Measurements from ENCODE around the gene CA10.

The CA10 gene

DNA sequence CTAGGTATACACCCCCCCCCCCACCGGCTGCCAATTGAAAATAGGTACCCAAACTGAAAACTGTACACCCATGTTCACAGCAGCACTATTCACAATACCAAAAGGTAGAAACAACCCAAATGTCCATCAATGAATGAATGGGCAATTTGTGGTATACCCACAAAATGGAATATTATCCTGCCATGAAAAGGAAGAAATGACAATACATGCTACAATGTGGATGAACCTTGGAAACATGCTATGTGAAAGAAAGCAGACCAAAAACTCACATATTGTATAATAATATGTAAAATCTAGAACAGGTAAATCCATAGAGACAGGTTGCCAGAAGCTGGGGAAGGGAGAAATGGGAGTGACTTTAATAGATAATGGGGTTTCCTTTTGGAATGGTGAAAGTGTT is 480.6 kb downstream of the CA10 start:
- no peak for DNase-seq (ENCODE audit: low spot score)

DNA sequence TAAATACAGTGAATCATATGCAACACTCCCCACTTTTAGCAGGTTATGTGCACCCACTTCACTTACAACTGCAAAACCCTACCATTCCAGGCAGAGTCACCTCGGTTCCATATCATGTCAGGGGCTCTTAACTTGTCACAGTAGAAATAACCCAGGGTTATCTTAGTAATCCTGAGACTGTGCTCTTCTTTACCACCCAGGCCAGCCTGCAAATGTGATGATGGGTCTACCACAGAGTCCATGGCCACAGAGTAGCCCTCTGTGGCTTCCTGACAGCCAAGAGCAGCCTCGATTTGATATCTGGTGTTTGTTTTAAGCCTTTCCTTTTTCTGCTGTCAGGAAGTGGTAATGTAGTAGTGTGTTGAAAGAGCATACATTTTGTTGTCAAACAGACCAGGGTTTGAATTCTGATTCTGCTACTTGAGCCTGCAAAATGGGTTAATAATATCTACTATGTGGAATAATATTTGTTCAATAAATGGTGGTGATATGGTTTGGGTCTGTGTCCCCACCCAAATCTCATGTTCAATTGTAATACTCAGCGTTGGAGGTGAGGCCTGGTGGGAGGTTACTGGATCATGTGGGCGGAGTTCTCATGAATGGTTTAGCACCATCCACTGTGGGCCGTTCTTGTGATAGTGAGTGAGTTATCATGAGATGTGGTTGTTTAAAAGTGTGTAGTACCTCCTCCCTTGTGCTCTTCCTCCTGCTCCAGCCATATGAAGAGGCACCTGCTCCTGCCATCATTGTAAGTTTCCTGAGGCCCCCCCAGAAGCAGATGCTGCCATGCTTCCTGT is 481.6 kb downstream of the CA10 start:
- DNase-seq (ENCODE audit: low spot score): no peak

DNA sequence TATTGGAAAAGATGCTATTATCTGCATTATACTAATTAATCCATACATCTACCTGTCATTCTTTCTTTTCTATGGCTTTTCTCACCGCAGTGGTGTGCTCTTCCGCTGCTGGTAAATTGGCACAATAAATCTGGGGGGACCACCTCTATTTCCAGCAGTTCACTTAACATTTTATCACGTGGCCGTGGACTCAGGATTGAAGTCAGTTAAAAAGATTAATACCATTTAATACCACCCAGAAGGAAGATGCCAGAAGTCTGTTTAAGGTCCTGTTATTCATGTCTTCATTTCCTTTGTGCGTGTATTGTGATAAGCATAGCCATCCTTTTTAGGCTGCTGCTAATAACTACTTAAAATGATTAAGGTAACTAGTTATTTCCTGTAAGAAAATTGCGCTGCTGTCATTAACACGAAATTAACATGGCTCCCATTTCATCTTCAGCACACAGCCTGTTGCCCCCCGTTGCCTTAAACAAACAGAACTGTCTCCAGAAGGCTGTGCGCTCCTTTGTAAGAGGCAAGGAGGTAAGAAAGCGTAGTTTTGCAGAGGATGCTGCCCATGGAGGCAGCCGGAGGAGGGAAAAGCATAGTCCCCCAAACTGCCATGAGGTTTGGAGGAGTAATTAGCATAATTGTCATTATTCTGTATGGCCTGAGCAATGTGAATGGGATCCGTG is 483.8 kb downstream of the CA10 start:
- no peak for DNase-seq (ENCODE audit: low spot score)

DNA sequence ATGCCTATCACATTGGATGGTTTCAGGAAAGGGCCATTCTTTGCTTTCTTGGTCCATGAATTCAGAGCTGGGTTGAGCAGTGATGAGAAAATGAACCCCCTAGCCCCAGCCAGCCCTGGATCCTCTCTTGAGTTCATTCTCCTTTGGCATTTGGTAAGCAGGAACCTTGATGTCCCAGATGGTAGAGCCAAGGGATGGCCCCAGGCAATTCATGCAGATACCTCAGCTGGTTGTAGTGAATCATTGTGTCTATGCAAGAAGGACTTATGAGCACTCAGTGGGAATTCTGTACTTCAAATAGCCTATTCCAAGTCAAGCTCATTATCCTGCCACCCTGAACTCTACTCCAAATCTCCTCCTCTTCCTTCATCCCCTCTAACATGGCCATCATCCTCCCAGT is 485.4 kb downstream of the CA10 start:
- DNase-seq (ENCODE audit: low spot score): no peak

DNA sequence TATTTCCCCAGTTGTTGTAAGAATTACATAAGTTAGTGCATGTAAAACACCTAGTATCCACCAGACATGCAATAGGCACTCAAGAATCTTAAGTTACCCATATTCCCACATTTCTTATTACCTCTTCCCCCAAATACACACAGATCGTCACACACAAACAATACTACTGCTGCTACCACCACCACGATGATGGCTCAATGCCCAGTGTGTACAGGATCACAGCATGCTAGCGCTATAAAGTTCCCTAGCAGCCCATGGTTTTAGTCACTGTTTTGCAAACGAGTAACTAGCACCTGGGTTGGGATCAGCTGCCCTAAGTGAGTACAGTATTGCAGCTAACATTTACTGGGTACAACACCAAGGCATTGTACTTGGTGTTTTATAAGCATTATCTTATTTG is 486.4 kb downstream of the CA10 start:
- DNase-seq (ENCODE audit: low spot score): no peak

DNA sequence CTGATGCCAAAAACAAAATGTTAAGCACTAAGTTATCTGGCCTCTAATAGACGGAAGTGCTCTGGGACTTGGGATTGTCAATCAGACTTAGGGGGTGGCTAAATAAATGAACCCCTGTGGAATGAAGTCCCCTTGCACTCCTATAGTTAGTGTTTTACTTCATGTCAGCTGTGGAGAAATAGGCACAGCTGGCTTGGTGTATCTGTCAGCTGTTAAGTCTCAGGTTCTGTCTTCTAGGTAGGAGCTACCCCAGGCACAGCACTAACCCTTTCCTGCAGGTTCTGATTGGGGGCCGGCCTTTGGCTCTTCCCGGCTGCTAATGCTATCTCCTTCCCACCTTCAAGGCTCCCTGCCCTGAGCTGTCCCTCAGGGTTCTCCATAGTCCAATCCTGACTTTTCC is 487.6 kb downstream of the CA10 start:
- DNase-seq (ENCODE audit: low spot score): no peak

DNA sequence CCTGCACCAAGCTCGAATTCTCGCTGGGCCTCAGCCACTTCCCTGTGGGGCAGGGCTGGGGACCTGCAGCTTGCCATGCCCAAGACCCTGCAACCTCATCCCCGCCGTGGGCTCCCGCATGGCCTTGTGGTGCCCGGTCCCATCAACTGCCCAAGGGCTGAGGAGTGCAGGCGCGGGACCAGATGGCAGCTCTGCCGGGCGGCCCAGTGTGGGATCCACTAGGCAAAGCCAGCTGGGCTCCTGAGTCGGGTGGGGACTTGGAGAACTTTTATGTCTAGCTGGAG is 489.6 kb downstream of the CA10 start:
- DNase-seq (ENCODE audit: low spot score): no peak

DNA sequence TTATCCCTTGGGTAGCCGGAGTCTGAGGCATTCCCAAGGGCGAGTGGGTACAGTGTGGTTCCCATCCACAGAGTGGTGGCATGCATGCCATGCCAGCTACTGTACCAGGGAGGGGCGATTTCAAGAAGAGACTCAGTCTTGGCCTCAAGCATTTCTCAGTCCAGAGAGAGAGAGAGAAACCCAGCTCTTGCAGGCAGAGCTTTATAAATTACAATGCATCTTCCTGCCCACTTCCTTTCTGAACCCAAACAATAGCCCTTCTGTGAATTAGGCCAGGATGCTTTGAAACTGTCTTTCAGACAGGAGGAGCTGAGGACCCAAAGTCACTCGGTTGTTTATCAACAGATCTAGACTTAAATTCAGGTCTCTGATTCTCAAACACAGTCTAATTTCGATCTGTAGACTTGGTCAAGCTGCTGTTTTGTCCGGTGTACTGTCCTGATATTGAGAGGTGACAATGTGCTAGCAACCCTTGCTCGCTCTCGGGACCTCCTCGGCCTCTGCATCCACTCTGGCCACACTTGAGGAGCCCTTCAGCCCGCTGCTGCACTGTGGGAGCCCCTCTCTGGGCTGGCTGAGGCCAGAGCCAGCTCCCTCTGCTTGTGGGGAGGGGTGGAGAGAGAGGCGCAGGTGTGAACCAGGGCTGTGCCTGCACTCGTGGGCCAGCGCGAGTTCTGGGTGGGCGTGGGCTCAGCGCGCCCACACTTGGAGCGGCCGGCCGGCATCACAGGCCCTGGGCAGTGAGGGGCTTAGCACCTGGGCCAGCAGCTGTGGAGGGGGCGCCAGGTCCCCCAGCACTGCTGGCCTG is 490.2 kb downstream of the CA10 start:
- DNase-seq (ENCODE audit: low spot score): no peak

DNA sequence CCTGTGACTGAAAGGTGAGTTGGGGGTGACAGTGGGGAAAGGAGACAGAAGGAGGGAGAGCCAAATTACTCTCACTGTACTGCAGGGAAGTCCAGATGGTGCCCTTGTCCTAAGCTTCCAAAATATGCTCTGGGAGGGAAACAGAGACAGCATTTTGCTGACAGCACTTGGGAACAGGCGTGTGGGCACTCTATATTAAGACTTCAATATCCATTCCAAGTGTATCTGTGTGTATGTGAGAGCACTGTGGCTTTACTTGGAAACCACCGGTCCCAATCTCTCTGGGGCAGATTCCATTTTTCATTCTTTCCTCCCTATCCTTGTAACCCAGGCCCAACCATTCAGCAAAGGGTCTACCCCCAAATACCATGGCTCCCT is 490.8 kb downstream of the CA10 start:
- DNase-seq (ENCODE audit: low spot score): no peak

DNA sequence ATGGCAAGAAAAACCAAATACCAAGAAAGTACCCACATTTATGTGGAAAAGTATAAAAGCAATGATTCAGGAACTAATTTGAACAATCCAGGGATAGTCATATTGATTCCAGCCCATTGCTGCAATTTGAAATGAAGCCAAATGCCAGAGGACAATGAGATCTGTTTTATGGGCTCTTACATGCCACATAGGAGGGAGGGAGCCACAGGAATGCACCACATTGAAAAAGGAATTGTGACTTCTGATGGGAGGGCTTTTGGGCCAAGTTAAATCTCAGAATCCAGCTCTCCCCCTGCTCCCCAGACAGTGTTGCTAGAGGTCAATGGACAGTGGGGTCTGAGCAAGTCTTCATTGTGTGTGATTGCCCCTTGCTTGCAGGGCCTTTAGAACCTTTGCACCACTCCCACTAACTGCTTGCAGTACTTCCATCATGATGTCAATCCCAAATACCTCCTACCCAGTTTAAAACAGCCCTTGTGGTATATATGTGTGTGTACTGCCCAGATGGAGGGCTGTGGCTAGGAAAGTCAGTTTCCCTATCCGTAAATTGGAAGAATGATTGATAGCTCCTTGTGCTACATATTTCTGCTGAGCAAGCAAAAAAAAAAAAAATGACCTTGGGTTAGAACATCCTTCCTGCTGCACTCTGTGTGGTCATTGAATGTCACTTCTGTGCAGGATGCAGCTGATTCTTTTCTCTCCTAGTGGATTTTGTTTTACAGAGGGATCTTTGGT is 491.4 kb downstream of the CA10 start:
- no peak for DNase-seq (ENCODE audit: low spot score)

DNA sequence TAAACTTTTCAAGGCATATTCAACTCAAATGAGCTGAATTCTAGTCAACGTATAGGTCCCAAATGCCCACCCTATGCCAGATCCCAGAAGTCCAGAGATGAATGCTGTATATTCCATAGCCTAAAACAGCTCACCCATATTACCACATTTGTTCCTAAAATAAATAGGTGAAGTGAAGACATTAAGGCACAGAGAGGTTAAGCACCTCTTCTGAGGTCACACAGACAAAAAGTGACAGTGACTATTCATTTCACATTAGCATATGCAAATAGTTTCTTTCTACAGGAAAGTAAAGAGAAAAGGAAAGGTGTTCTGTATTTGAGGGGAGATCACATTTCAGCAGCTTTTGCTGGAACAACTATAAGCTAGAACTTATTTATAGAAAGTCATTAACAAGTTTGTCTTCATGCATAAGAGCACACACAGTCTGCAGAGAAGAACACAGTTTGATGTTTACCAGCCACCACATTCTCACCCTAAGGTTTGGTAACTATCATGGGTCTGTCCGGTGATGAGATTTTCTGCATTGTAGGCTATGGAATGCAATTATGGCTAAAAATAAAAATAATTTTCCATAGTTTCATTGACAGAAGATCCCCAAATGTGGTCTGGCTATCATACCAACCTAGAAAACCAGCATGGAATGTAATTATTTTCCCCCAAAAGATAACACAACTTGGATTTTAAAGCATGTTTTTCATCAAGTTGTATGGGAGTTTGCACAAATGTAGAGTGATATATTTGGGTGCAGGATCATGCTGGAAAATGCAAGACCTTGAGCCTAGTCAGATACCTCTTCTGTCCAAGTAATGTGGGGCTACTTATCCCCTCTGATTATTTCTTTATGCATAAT is 496.1 kb downstream of the CA10 start:
- DNase-seq (ENCODE audit: low spot score): no peak

DNA sequence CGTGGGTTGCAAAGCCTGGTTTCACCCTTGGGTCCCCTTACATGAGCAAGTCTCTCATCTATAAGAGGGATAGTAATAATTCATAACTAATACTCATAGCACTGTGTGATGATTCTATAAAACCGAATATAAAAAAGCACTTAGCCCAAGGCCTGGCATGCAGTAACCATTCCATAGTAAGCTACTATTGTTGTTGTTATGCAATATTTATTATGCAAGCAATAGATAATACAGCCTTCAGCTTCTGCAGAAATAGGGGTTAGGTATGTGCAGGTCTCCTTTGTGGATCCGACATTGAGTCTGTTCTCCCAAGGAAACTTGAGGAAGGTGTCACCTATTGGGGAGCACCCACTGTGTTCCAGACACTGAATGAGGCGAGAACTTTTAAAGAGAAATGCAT is 497.1 kb downstream of the CA10 start:
- DNase-seq (ENCODE audit: low spot score): no peak

DNA sequence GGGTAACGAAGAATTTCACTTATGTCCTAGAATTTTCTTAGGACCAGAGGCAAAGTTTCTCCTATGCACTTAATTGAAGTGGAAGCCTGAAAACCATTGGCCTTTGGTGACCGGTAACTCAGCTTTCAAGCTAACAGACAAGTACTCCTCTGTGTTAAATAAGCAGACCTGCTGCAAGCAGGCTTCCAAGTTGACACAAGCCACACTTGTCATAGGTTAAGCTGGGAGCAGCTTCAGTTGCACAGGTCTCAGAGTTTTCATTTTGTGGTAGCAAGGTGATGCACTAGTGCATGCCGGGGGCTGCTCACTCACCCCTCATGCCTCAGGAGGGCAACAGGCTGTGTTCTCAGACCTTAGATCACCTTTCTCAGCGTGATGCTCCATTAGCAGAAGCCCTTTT is 498.2 kb downstream of the CA10 start:
- no peak for DNase-seq (ENCODE audit: low spot score)

DNA sequence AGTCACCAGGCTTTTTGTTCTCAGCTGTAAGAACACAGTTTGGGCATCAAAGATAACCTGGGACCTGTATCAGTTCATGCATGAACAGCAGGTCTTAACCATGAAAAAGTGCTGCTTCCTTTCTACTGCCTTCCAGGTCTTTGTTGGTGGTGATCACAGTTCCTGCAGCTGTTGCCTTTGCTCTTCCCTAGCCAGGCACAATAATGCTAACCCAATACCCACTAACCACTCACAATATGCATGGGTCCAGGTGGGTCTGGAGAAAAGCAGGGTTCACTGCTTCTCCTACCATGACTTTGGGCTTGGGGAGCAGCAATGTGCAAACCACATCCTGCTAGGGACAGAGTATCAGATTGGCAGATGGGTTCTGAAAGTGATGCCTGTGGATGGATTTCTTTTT is 501.3 kb downstream of the CA10 start:
- DNase-seq (ENCODE audit: low spot score): no peak

DNA sequence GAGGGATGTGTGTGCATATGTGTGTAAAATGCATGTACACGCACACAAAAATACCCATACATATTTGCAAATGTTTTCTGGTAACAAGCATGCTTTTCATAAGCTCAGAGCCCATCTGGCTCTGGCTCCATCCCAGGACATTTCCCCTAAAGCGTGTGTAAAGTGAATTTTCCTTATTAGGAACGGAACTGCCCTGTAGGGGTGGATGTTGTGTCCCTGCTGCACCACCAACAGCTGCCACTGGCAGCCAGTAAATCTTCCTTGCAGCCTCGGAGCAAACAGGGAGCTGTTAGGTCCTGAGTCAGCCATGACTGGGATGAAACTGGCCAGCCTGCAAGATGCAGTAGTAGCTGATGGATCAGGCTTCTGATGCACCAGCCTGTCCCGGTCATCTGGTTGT is 504.6 kb downstream of the CA10 start:
- no peak for DNase-seq (ENCODE audit: low spot score)

DNA sequence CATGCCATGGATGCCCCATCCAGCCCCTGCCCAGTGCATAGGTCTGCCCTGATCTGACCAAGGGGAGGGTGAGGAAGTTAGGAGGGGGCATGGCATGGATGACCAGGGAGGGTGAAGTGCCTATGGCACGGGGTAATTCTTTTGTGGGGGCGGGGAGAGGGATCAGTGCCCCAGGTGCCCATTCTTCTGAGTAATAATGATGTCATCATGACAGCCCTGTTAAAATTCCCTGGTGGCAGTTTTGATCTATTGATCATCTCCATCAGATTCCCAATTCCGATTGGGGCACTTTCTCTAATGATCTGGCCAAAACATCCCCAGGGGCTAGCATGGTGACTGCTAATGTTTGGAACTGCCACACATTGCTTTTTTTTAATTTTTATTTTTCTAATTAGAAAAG is 506.0 kb downstream of the CA10 start:
- DNase-seq (ENCODE audit: low spot score): no peak

DNA sequence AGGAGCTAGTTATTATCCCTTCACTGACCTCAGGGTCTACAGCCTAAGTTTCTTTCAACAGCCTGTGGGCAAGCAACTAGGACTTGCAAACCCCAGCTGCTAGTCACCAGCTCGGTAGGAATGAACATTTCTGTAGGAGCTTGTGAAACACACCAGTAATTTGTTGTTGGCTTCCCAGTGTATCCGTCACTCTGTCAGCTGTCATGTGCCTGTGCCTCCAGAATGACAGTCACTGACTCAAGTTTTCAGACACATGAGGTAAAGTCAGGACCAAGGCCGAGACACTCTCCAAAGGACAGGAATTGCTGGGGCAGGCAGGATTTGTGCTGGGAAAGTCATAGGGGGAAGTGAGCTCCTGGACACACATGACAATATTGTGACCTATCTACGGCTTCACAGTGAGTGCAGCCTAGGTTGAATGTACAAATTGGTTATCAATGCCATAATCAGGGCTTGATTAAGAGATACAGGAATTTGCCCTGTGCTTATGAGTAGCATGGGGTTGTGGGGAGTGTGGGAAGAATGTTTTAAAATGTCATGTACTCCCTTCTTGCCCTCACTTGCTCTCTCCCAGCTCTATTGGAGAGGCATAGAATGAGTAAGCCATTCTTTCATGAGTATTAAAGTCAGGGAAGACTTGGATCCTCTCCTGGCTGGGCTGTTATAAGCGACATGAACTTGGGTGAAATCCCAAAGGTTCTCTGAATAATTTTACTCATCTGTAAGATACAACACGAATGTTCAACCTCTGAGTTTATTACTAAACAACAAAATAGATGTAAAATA is 506.8 kb downstream of the CA10 start:
- no peak for DNase-seq (ENCODE audit: low spot score)

DNA sequence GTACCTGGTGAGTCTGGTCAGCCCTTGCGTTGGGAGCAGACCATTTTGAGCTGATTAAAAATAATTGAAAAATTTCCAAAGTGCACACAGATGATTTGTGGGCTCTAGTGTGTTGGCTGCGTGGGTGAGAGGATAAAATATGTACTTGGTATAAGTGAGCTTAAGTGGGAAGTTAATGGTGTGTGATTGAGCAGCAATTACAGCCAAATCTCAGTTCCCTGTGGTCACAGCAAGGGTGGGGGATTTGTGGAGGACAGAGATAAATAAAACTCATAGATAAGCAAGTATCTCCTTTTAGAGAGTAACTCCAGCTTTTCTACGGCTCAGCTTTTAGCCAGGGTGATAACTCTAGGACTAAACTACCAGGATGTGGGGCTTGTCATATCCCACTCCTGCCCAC is 507.7 kb downstream of the CA10 start:
- no peak for DNase-seq (ENCODE audit: low spot score)

DNA sequence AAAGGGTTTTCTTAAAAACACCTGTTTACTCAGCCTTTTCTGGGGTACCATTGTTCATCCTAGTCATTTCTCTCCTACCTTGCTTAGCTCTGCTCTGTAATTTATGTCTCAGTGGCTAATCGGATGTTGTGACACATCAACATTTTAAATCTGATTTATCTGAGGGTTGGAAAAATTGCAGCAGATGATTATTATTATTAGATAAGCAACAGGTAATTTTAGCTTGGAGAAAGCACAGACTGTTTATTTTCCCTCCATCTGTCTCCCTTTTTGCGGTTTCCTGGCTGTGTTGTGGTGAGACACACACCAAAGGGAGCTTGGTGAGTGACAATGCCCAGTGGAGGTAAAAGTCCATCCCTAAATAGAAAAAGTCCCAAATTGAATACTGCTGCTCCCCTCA is 508.3 kb downstream of the CA10 start:
- DNase-seq (ENCODE audit: low spot score): no peak

DNA sequence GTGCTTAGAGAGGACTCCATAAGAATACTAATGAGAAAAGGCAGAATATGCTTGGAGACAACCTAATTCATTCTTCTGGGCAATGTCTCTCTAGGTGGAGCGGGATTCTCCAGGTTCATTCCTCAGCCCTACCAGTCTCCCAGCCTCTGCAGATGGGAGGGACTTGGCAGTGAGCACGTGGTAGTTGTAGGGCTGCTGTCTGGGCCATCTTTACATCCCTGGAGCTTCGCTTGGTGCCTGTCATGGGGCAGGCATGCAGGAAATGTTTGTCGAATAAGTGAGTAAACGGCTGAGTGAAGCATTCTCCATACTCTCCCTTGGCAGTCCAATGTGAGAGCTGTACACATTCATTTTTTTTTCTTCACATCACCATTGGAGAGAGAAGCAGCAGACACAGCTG is 510.7 kb downstream of the CA10 start:
- DNase-seq (ENCODE audit: low spot score): no peak

DNA sequence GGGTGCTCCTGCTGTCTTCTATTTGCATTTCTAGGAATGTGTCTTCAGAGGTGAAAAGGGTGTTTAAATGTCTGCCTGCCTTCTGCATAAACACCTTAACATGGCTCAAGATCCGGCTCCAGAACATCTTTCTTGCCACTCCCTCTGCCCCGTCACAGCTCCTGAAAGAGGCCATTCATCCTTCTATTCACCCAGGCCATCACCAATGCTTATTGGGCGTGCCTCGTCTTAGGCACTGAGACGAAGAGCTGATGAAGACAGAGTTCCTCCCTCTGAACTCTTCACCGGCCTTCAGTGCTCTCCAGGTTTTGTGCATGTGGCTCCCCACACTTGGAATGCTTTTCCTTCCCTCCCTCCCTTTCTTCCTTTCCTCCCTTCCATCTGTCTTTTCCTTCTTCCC is 511.4 kb downstream of the CA10 start:
- DNase-seq (ENCODE audit: low spot score): no peak
